LNCAP (cell line): ENCODE results near the gene PHPT1.

Source experiments
- CTCF ChIP-seq: fragments of 450-650 bp; IDR thresholded peaks from 2 replicates; pipeline ENCODE4 v1.5.1; 2017; ENCODE audit warnings: mild to moderate bottlenecking

PHPT1 gene

GRCh38 chr9:136845465-136846260, 3.5 kb upstream of the PHPT1 start:
- no peak for TF ChIP-seq CTCF

- TF ChIP-seq CTCF: no peak
These were observed 2.7 kb upstream of the PHPT1 start for GRCh38 chr9:136846376-136847087.

GRCh38 chr9:136847088-136847825, 2.0 kb upstream of the PHPT1 start:
- TF ChIP-seq CTCF: no peak

GRCh38 chr9:136847826-136848392, 1.3 kb upstream of the PHPT1 start:
- TF ChIP-seq CTCF: no peak

- TF ChIP-seq CTCF: no peak
These were observed 694 bp upstream of the PHPT1 start for GRCh38 chr9:136848393-136849037.

- TF ChIP-seq CTCF: no peak
These were observed 1.0 kb downstream of the PHPT1 start for GRCh38 chr9:136849960-136850865.
